Small intestine (tissue), 7 donors: ENCODE data around the gene FBXL17. TPM values are rescaled to one million over a fixed set of nuclear protein-coding genes. Genes with fewer than 3 reads are reported as not detected.

Experiments used
- DNase-seq, 2 donors: peaks; one replicate each; pipeline versions ENCODE4 v3.0.0 to v3.0.0-alpha.2; 2013
- FAIRE-seq: peaks from 2 replicates; lab custom pipeline; 2012; peaks lifted over from hg19 to GRCh38; lab: Jason Lieb, UNC
- H3K27ac ChIP-seq, 3 donors: one replicate each; pipeline ENCODE4 v1.5.1; 2013; ENCODE audit warnings: low read length in 2 of 3, mild to moderate bottlenecking in 2 of 3, control low read depth in 1 of 3, inconsistent platforms in 1 of 3, low read depth in 1 of 3, moderate library complexity in 1 of 3
- H3K27me3 ChIP-seq, 3 donors: one replicate each; pipeline ENCODE4 v1.6.1; 2013; ENCODE audit warnings: low read length in 3 of 3, inconsistent platforms in 1 of 3; ENCODE audit not compliant: control insufficient read depth in 3 of 3, insufficient read depth in 3 of 3
- H3K36me3 ChIP-seq, 3 donors: one replicate each; pipeline ENCODE4 v1.6.1; 2013; ENCODE audit warnings: low read length in 3 of 3, inconsistent platforms in 1 of 3, low read depth in 1 of 3, mild to moderate bottlenecking in 1 of 3, moderate library complexity in 1 of 3; ENCODE audit not compliant: control insufficient read depth in 3 of 3, insufficient read depth in 2 of 3
- H3K4me1 ChIP-seq, 3 donors: one replicate each; pipeline ENCODE4 v1.6.1; 2013; ENCODE audit warnings: low read length in 2 of 3, inconsistent platforms in 1 of 3, low read depth in 1 of 3, mild to moderate bottlenecking in 1 of 3, moderate library complexity in 1 of 3; ENCODE audit not compliant: control insufficient read depth in 3 of 3, insufficient read depth in 2 of 3
- H3K4me3 ChIP-seq, 3 donors: one replicate each; pipeline ENCODE4 v1.5.1; 2013; ENCODE audit warnings: low read length in 3 of 3, control low read depth in 1 of 3, inconsistent platforms in 1 of 3, low read depth in 1 of 3, mild to moderate bottlenecking in 1 of 3, moderate library complexity in 1 of 3
- H3K9me3 ChIP-seq, 2 donors: one replicate each; pipeline ENCODE4 v1.6.1; 2013; ENCODE audit warnings: low read depth in 1 of 2, low read length in 1 of 2; ENCODE audit not compliant: control insufficient read depth in 2 of 2, insufficient read depth in 1 of 2
- WGBS, 3 donors: extraction: QIAGEN DNeasy Blood & Tissue Kit; methylation state at CpG; one replicate each; pipeline ENCODE4 v1.1.7; 2013; 5-methylcytosine and 5-hydroxymethylcytosine counted together
- polyA plus RNA-seq, 4 donors: library from polyadenylated mRNA; stranded (reverse) in 3 of 4; unstranded in 1 of 4; fragments of 200-250 nt in 3 of 4; fragments of 120-200 nt in 1 of 4; gene quantifications; one replicate each; pipeline versions ENCODE4 v1.2.1 to v1.2.3, GENCODE V29; 2013
- donor health status: healthy with polysubstance abuse.
- donor health status: control.
- donor health status: control.
- donor health status: Bipolar disorder and iron deficiency.
- donor health status: healthy.

The FBXL17 gene
- polyA plus RNA-seq, 4 donors = 5.4 to 20.6 (median 8.3) TPM

DNA sequence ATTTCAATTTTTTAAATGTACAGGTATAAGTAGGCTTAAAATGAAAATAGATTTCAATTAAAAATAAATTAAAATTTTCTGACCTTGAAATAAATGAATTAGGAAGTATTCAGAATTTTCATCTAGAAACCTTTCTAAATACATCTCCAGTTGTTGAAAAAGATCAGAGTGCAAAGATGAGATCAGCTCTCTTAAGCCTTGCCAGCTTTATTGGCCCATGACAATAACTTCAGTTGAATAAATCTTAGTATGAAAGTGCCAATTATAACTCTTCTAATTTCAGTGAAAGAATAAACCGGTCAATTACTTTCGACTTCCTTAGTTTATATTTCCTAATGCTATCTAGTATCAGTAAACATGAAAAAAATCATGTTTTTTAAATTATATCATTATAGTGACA is 117.4 kb downstream of the FBXL17 start:
- no peak for FAIRE-seq

DNA sequence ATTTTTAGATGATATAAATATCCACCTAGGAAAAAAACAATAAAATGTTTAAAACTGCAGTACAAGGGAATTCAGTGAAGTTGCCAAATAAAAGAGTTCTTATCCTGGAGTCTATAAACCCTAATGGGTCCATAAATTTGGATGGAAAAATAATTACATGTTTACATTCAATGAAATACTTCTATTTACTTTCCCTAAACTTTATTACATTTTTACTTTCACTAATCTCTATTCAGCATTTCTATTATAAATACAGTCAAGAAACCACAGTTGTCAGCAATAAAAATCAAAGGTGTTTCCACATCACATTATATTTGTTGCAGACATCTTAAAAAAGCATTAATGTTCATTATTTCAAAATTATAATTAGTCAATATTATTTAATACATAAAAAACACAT is 118.6 kb downstream of the FBXL17 start:
- FAIRE-seq = peak; percentile 62

More for the DNA sequence above, 117.4 kb downstream of the FBXL17 start:
- Histone ChIP-seq H3K27me3 (no peaks in the 10 kb centered on the region), H3K4me1 (peaks cover 0 to 6% (median 0%) of the 10 kb centered on the region in 3 donors), H3K27ac (no peak overlapping the region), H3K4me3 (no peak overlapping the region), H3K36me3 (no peaks in the 10 kb centered on the region), H3K9me3 (no peaks in the 10 kb centered on the region)
- DNase-seq = no peak
- 26 to 60% (median 54%) methylated on average over 2 of the region's 2 CpGs for WGBS, 3 donors

DNA sequence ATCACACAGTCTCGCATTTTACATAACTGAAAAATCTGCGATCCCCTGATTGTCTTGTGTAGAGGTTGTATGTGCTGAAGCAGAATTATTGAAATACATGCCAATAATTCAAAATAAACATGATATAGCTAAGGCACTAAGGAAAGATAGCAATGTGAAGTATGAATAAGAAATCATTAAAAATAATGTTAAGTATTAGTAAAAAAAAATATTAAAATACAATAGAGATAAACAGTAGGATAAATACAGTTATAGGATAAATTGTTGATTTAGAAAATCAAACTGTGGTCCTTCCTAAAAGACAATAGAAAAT is 121.1 kb downstream of the FBXL17 start:
- no peaks in the 10 kb centered on the region for H3K27me3 ChIP-seq
- H3K9me3 ChIP-seq = no peaks in the 10 kb centered on the region
- H3K27ac ChIP-seq = no peak overlapping the region
- DNase-seq (no peak), FAIRE-seq (no peak)
- no peaks in the 10 kb centered on the region for H3K36me3 ChIP-seq
- WGBS, 3 donors = 2 to 17% (median 3%) methylated on average over 2 of the region's 2 CpGs
- peaks cover 0 to 6% (median under 1%) of the 10 kb centered on the region in 3 donors for H3K4me1 ChIP-seq
- H3K4me3 ChIP-seq = no peak overlapping the region

More for the DNA sequence above, 118.6 kb downstream of the FBXL17 start:
- H3K4me3 ChIP-seq = no peak overlapping the region
- no peaks in the 10 kb centered on the region for H3K27me3 ChIP-seq
- H3K9me3 ChIP-seq = no peaks in the 10 kb centered on the region
- no peak overlapping the region for H3K27ac ChIP-seq
- DNase-seq = no peak
- H3K4me1 ChIP-seq = peaks cover 0 to 6% (median 0%) of the 10 kb centered on the region in 3 donors
- H3K36me3 ChIP-seq = no peaks in the 10 kb centered on the region

DNA sequence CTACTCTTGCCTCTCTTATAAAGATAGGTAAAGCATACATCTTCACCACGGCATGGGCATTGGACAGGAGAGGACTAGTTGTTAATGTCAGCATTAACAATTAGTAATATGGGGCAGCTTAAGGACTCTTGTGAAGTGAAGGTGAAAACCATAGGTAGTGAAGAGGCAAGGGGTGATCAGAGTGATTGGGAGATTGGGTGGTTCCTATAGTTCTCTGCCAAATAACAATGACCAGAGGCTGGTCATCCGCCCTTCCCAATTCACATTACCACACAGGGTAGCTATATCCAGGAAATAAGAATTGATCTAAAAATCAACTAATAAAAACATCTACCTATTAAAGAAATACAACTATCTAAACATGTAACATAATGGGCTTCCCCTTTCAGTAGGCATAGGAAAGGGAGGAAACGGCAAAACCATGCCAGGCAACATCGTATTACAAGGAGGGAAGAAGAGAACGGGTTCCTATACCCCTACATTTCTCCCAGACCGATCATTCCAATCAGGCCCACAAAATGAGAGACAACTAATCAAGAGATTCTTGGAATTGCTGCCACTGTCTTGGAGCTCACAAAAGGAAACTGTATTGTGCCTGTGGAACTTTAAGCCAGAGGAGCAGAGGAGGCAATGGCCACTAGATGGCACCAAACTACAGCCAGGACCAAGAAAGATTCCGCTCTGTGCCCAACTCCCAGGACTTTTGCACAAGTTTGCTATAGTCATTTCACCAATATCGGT is 121.6 kb downstream of the FBXL17 start:
- Histone ChIP-seq H3K9me3 (no peaks in the 10 kb centered on the region), H3K4me1 (peaks cover 0 to 6% (median 2%) of the 10 kb centered on the region in 3 donors), H3K36me3 (no peaks in the 10 kb centered on the region), H3K27me3 (no peaks in the 10 kb centered on the region), H3K27ac (no peak overlapping the region), H3K4me3 (no peak overlapping the region)
- FAIRE-seq (no peak), DNase-seq (peak; percentile 82 to 87)
- WGBS, 3 donors = 37 to 46% (median 44%) methylated on average over 8 of the region's 8 CpGs

DNA sequence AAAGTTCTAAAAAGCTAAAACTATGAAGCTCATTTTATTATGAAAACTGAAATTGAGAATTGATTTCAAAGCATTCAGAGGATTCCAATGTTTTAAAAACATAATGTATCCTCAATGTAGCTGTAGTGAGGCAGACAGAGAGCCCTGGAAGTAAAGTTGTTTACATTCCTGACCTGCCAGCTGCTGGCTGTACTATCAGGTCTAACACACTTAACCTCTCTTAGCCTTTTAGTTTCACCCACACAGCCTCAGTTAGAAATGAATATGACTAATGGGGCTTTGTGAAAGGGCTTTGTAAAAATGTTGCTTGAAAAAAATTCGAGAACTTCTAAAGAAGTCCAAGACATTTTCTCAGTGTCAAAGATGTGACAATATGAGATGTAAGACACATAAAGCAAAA is 122.6 kb downstream of the FBXL17 start:
- H3K36me3 ChIP-seq = no peaks in the 10 kb centered on the region
- no peak overlapping the region for H3K4me3 ChIP-seq
- H3K27ac ChIP-seq = no peak overlapping the region
- H3K9me3 ChIP-seq = no peaks in the 10 kb centered on the region
- DNase-seq (peak in 1 of 2 donors; percentile 7), FAIRE-seq (no peak)
- 16 to 32% (median 29%) methylated on average over 1 of the region's 1 CpG for WGBS, 3 donors
- H3K27me3 ChIP-seq = no peaks in the 10 kb centered on the region
- peaks cover 0 to 6% (median 2%) of the 10 kb centered on the region in 3 donors for H3K4me1 ChIP-seq

DNA sequence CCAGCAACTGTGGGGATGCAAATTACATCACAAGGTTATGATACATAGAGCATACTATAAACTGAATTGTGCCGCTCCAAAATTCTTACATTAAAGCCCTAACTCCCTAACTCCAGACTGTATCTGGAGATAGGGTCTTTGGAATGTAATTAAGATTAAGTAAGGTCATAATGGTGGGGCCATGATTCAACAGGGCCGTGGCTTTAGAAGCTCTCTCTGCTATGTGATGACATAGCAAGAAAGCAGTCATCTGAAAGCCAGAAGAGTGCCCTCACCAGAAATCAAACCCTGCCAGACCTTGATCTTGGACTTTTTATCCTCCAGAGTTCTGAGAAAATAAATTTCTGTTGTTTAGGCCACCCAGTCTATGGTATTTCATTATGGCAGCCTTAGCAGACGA is 123.9 kb downstream of the FBXL17 start:
- Histone ChIP-seq H3K4me3 (no peak overlapping the region), H3K9me3 (no peaks in the 10 kb centered on the region), H3K27ac (no peak overlapping the region), H3K27me3 (no peaks in the 10 kb centered on the region), H3K4me1 (peaks cover 0 to 6% (median 2%) of the 10 kb centered on the region in 3 donors), H3K36me3 (no peaks in the 10 kb centered on the region)
- WGBS, 3 donors = 84 to 90% (median 88%) methylated on average over 3 of the region's 3 CpGs
- DNase-seq (no peak), FAIRE-seq (no peak)

DNA sequence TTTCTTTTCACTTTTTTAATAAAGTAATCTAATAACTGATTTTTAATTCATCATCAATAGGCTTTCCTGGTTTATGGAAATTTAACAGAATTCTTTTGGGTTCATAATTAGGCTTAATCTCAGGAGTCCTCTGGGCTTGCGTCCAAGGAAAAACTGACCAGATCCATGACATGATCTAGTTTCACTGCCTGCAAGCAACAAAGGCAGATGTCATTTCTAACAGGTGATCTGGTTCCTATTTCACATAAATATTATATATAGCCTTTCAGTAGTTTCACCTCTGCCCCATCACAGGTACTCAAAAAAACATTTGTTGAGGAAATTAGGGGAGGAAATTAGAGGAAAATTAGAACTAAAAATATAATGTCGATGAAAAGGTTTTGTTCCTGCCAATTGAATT is 126.4 kb downstream of the FBXL17 start:
- Histone ChIP-seq H3K36me3 (no peaks in the 10 kb centered on the region), H3K27ac (no peak overlapping the region), H3K27me3 (no peaks in the 10 kb centered on the region), H3K4me1 (peaks cover 0 to 6% (median 2%) of the 10 kb centered on the region in 3 donors), H3K4me3 (no peak overlapping the region), H3K9me3 (no peaks in the 10 kb centered on the region)
- no peak for FAIRE-seq
- WGBS, 3 donors = 91 to 96% (median 91%) methylated on average over 2 of the region's 2 CpGs
- no peak for DNase-seq

DNA sequence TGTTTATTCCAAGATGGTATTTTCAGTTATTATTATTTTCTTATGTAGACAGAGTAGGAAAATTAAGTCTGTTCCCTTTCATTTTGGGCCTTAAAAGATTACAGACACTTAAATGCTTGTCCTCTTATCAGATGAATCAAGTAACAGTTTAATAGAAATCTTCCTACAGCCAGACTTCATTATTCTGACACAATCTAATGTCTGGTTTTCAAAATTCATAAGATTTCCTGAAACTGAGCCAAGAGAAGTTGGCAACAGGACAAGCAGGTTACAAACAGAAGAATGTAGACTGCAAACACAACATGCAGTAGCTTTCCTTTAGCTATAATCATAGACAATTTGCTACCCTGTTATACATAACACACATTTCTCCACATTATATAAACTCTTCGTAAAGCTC is 130.5 kb downstream of the FBXL17 start:
- no peak for FAIRE-seq

More for the DNA sequence above, 130.5 kb downstream of the FBXL17 start:
- Histone ChIP-seq H3K4me1 (peaks cover 0 to 2% (median 0%) of the 10 kb centered on the region in 3 donors), H3K27me3 (no peaks in the 10 kb centered on the region), H3K36me3 (no peaks in the 10 kb centered on the region), H3K9me3 (no peaks in the 10 kb centered on the region), H3K27ac (no peak overlapping the region), H3K4me3 (no peak overlapping the region)
- 91 to 95% (median 92%) methylated on average over 1 of the region's 1 CpG for WGBS, 3 donors
- DNase-seq = no peak
